GM21529 (cell line): ENCODE results near the gene IGLL1.
"Not testable (repeated sequence)": the region's sequence is repeated elsewhere in the genome, so short reads cannot be mapped to it uniquely, and the experiment has no call there.

ENCODE experiments used
- ATAC-seq: cut with Tn5 transposase; IDR thresholded peaks from one replicate; pipeline ENCODE4 v1.9.1; 2021; ENCODE audit not compliant: unreplicated experiment

IGLL1 gene

DNA sequence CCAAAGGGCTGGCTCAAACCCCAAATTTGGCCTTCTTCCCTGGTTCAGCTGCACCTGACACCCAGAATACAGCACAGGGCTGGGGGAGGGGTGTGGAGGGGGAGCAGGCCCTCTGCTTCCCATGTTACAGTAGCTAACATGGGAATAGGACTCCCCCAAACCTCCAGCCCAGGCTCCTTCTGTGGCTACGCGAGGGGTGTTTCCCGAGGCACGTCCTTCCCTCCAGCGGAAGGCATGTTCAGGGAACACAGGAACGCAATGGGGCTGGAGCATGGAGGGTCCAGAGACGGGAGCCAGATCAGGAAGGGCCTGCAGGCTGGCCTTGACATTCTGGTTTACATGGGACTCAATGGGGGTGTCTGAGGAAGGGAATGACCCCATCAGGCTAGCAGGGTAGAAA, 11.8 kb upstream of the IGLL1 start:
- no peak for ATAC-seq

DNA sequence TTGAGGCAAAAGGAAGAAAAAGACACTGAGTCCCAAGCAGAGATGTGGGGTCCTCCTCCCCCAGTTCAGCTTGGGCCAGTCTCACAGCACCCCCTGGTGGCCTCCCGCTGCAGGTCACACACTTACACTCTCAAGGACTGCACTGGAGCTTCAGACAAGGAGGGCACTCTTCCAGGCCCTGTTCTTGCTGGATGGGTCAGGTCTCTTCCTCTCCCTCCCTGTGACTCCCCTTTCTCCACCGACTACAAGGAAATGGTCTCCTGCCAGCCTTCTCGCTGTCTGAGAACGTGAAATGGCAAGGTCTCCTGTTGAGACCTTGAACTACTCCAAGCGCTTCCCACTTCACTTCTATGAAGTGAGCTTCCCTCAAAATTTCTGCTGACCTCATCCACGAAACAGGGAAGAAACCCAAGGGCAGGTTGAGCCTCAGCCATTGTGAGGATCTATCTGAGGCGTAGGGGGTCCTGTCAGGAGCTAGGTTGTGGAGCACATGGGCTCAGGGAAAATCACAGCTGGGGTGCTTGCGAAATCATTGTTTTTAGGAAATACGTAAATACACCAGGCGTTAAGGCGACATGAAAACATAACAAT, 11.2 kb upstream of the IGLL1 start:
- ATAC-seq: no peak

DNA sequence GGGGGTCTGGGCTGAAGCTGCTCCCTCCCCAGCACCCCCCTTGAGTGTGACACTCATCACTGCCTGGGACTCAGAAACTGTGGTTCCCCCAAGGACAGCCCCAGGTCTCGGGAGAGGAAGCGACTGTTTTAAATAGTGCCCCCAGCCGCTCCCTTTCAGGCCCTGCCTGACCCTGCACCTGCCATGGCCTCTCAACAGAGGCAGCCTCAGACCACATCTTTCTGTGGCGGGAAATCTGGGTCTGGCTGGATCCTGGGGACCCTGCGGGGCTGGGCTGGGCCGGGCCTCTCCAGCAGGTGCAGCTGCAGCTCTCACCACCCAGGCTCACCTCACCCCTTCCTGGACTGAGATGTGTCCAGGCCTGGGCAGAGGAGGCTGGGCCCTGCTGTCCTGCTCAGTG, 3.7 kb upstream of the IGLL1 start:
- no peak for ATAC-seq

DNA sequence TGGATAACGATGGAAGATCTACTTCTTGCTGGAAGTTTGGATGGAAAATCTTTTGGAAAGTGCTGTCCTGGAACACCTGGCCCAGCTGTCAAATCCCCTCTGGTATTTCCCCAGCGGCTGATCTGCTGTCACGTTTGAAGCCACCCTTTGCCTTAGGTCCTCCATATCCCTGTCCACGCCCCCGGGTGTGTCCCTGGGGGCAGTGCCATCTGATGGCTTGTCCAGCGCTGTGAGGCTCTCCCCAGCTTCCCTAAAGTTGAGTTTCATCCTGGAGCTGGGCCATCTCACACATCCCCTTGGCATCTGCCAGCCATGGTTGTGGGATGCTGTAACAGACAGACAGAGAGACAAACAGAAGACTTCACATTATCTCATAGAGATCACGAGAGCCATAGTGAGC, 3.1 kb upstream of the IGLL1 start:
- no peak for ATAC-seq

DNA sequence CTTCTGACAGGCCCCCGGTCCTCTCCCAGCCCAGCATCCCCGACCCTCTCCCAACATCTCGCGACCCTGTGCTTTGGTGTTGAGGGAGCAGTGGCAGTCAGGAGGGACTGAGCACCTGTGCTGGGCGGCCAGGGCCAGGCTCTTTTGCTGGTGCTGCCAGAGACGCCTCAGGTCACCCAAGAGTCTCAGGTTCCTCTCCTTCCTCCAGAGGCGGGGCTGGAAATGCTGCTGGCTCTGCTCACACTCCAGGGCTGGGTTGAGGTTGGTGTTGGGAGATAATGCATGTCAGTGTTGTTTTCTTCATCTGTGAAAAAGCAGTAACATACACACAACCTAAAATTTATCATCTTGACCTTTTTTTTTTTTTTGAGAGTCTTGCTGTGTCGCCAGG, 1.2 kb upstream of the IGLL1 start:
- ATAC-seq: no peak

DNA sequence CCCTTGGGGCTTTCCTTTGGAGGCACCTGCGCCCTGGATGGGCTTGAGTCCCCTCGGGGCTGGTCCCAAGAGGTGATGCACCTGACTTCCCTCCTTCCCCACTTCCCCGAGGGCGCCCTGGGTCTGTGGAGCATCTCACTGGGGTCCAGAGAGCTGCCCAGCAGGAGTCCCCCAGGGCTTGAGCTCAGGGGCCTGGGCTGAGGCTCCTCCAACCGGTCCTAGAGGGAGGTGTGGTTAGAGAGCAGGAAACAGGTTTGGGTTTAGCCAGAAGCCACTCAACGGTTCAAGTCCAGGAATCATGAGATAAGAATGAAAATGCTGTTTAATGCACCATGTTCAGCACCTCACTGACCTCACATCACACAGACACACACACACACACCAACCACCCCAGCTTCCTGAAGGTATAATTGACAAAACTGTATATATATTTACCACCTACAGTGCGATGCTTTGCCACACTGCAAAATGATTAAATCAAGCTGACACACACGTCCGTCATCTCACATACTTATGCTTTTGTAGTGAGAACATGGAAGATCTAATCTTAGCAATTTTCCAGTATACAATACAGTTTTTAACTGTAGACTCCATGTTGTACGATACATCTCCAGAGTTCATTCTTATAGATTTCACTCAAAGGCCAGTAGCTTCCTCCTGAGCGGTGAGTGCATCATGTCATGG, 628 bp upstream of the IGLL1 start:
- ATAC-seq: no peak

DNA sequence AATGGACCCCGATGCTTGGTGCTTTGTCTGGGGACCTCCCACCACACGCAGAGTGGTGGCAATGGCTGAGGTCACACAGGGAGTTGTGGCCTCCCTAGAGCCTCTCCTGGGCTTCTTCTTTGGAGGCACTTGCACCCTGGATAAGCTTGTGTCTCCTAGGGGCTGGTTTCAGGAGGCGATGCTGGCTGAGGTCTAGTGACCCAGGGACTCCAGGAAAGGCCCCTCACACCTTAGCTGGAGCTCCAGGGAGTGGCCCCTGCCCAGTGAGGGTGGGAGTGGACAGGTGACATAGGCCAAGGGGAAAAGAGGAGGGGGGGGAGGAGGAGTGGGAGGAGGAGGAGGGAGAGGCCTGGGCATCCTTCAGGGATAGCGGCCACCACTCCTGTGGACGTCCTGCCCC, 810 bp downstream of the IGLL1 start:
- ATAC-seq: no peak

DNA sequence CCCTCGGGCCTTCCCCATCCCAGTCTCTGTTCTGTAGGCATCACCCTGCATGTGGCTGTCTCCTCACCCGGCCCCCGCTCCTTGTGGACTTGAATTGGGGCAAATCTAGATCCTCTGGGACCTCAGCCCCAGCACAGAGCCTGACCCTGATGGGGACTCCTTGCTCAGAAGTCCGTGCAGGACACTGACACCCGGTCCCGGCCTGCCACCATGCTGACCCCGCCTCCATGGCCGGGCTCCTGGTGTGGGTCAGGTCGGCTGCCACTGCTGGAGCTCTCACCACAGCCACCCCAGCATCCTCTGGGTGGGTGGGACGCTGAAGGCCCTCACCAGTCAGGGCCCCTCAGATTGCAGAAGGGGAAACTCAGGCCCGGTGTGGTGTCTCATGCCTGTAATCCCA, 1.8 kb downstream of the IGLL1 start:
- ATAC-seq: no peak

DNA sequence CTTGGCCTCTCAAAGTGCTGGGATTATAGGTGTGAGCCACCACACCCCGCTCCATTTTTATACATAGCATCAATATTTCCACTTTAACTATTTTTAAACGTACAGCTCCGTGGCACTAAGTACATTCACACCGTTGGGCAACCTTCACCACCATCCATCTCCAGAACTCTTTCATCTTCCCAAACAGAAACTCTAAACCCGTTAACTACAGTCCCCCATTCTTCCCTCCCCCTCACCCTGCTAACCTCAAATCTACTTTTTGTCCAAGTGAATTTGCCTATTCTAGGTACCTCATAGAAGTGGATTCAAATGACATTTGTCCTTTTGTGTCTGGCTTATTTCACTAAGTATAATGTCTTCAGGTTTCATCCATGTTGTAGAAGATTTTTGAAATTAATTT, 3.4 kb downstream of the IGLL1 start:
- no peak for ATAC-seq

DNA sequence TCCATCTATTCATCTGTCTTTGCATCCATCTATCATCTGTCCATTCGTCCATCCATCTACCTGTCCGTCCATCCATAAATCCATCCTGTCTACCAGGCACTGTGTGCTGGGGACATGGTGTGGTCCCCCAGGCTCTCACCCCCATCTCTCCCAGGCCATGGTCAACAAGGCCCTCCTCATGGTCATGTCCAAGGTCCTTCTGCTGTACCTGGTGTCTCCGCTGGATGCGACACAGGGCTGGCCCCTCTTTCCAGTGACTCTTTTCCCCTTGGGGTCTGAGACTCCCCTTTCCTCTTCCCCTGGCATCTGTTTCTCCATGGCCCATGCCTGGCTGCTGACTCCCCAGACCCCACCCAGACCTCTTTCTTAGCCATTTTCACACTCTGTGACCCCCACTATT, 4.5 kb downstream of the IGLL1 start:
- ATAC-seq: no peak

DNA sequence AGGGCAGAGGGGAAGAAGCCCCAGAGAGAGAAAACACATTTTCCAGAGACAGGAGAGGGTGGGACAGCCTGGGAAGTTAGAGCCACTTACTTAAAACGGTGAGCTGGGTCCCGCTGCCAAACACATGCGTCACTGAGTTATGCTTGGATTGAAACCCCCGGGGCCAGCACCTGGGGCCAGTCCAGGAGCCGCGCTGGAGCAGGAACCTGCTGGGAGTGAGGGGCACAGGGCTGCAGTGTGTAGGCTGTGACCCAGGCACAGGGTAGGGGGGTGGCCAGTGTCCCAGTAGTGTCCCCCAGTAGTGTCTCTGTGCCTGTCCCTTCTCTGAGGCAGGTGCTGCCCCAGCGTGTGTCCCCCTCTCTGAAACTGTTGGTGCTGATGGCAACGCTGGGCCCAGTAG, 5.2 kb downstream of the IGLL1 start:
- no peak for ATAC-seq

DNA sequence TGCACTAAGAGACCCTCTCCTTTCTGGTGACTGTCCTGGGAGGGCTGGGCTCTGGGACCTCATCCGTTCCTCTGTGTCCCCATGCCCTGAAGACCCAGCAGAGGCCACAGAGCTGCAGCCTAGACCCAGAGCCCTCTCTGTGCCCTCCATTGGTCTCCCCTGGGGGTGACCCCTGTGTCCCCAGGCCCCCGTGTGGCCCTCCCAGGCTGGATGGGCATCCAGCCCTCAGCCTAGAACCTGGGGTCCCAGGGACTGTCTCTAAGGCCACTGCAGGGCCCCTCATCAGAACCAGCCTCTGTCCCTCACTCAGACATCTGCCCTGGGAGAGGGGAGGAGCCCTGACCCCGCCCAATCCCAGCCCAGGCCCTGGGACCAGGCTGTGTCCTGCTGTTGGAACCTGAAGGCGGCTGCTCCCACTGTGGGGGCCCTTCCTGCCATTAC, 5.7 kb downstream of the IGLL1 start:
- no peak for ATAC-seq

DNA sequence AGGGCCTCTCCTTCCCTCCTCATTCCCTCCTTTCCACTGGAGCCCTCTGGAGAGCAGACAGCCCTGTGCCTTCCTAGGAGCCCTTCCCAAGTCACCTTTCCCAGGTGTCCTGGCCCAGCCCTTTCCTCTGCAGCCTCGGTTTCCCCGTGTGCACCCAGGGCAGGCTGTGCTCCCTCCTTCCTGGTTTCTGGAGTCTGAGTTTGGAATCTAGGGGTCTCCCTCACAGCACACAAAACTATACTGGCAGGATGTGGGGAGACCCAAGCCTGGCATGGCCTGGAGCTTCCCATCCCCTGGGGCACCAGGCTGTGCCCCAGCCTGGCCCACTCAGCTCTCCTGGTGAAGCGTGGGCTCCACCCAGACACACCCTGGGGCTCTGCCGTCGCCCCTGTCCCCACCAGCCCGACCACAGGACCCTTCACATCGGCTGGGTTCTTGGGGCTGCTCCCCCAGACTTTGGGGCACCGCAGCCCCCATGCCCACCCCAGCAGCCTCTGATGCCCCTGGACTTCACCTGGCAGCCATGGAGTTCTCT, 6.3 kb downstream of the IGLL1 start:
- ATAC-seq: not testable (repeated sequence)

DNA sequence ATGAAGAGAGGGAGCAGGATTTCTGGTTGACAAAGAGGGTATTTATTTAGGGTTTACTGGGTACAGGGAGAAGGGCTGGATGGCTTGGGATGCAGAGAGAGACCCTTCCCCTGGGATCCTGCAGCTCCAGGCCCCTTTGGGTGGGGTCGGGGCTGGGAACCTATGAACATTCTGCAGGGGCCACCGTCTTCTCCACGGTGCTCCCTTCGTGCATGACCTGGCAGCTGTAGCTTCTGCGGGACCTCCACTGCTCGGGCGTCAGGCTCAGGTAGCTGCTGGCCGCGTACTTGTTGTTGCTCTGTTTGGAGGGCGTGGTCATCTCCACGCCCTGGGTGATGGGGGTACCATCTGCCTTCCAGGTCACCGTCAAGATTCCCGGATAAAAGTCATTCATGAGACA, 7.0 kb downstream of the IGLL1 start:
- ATAC-seq: not testable (repeated sequence)

DNA sequence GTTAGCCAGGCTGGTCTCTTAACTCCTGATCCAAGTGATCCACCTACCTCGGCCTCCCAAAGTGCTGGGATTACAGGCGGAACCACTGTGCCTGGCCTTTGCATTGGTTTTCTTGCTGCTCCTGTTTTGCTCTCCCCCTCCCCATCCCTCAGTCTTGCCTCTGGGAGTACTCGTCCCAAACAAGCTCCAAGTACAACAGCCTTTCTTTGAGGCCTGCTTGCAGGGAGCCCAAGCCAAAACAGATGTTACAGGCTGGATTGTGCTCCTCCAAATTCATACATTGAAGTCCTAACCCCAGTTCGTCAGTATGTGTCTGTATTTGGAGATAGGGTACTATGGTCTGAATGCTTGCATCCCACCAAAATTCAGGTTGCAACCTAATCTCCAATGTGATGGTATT, 8.6 kb downstream of the IGLL1 start:
- no peak for ATAC-seq

DNA sequence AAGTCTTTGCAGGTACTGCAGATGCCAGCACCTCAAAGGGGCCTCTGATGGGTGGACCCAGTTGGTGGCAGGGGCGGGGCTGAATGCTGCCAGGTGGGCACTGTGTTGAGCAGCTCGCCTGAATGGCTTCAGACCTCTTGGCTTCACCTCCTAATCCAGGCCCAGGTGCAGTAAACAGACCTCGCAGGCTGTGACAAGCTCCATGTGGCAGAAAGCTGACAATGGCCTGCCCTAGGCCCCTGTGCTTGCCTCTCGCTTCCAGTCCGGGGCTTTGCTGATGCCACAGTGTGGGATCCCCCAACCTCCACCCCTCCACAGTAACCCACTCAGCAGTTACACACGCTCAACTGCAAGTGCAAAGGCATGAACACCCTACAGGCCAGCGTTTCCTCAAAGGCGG, 9.4 kb downstream of the IGLL1 start:
- ATAC-seq: no peak

DNA sequence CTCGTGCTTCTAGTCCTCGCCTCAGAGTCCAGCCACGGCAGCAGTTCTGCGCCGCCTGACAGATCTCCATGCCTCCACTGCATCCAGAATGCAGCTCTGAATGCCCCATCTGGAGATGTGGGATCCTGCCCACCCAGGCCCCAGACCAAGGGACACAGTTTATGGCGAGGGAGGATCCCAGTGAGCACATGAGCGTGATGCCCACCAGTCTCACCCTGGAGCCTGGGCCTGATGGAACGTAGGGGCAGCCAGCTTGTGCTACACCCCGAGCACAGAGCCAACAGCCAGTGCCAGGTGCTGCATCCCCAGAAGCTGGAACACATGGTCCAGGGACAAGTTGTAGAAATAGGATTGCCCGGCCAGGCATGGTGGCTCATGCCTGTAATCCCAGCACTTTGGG, 10.4 kb downstream of the IGLL1 start:
- no peak for ATAC-seq

DNA sequence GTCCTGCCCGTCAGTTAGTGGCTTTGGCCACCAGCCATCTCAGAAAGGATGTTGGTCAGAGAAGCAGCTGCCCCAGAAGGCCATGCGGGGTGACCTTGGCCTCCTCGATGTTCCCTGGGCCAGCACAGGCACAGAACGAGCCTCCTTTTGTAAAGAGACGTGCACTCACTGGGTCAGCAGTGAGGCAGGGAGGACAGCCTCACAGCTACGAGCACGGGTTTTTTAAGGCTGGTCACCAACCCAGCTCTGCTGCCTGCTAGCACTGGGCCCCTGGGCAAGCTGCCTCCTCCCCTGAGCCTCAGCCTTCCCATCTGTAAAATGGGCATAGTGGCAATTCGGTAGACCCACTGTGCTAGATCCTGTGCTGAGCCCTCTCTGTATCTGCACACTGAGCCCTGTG, 10.8 kb downstream of the IGLL1 start:
- no peak for ATAC-seq

DNA sequence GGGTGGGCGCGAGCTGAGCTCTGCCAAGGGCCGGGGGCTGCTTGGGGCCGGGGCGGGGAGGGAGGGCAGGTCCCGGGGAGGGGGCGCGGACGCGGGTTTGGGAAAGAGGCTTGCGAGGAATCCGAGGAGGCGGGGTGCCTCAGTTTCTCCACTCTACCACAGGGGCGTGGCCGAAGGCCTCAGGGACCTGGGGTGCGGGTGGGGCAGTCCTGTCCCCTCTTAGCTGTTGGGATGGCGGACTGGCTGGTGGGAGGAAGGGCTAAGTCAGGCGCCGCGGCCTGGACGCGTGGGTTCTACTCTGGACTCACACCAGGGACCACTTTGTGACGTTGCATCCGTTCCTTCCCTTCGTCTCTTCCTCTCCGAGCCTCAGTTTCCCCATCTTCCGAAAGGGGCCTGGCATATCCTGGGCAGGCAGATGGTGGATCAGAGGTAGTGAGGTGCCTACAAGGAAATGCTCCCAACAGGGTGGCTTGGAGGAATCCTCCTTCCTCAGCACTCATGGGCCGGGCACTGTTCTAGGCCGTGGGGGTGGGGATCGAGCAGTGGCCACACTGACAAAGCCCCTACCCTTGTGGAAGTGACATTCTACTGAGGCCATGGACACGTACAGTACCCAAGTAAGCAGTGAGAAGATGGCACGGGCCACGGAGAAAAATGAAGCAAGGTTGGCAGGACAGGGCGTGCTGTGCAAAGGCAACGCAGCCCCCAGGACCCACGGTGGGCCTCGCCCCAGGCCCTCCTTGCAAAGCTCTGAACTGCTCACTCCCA, 13.2 kb downstream of the IGLL1 start:
- no peak for ATAC-seq

DNA sequence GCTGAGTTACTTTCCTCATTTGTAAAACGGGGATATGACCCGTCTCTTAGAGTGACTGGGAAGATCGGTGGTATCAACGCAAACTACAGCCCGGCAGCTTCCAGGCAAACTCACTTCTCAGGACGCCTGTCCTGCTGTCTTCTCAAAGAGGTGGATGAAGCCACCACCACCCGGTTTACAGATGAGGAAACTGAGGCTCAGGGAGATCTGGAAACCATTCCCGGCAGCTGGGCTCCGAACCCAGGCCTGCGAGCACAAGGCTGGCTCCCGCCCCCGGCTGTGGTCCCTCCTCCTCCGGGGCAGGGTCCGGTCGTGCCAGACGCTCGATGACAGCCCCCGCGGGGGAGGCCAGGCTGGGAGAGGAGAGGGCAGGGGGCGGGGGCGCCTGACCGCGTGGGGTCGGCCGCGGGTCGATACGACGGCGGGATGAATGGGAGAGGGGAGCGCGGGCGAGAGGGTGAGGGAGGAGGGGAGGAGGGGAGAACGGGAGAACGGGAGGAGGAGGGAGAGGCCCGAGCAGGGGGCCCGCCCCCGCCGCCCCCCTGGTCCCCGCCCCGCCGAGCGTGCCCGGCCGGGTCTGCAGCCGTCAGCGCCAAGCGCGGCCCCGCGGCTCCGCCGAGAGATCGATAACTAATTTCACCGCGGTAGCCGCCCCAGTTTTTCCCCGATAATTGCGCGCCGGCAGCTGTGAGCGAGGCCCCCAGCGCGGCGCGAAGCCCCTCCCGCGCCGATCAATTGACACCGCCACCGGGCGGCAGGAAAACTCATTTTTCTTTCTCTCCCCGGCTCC, 14.0 kb downstream of the IGLL1 start:
- no peak for ATAC-seq

DNA sequence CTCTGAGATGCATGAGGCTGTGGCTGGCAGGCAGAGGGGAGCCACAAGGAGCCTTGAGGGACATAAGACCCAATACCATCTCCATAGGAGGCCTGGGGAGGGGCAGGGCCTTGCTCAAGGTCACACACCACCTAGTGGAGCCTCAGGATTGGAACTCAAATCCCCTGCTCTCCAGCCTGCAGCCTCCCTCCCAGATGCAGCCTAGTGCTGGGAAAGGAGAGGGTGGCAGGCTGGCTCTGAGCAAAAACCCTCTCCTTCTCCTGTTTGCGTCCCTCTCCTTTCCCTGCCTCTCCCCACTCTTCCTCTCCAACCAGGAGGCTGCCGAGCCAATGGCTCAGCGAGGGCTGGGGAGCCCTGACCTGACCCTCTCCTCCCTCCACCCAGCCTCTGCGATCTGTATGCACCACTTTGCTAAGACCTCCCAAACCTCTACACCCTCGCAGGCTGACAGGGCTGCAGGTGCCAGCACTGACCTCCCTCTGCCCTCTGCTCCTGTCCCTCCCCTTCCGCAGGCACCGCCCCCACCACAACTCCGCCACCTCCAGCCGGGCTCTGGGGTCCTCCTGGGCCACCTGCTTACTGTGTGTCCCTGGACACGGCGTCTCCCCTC, 14.7 kb downstream of the IGLL1 start:
- ATAC-seq: no peak
